ENCODE results near the gene ADGRG3.
A peak's percentile ranks its signal among the peaks of the same experiment; 100 is the strongest.
"Not testable (repeated sequence)": the region's sequence is repeated elsewhere in the genome, so short reads cannot be mapped to it uniquely, and the experiment has no call there.

ADGRG3 gene

DNA sequence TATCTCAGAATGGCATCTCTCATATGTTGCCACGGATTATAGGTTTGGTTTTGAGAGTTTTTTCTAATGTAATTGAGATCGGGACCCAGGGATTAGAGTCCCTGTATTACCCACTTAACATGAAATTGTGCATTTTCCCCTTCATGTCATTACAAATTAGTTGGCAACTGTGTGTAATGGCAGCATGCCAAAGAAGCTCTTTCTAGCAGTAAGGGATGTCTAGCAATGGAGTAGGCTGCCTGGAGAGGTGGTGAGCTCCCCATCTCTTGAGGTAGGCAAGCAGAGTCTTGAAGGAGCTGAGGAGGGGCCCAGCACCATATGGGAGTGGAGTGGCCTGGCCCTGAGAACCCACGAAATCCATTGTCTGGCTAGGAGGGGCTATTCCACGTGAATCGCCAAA is 57.4 kb downstream of the ADGRG3 start:
- TF ChIP-seq, protein P1, sequence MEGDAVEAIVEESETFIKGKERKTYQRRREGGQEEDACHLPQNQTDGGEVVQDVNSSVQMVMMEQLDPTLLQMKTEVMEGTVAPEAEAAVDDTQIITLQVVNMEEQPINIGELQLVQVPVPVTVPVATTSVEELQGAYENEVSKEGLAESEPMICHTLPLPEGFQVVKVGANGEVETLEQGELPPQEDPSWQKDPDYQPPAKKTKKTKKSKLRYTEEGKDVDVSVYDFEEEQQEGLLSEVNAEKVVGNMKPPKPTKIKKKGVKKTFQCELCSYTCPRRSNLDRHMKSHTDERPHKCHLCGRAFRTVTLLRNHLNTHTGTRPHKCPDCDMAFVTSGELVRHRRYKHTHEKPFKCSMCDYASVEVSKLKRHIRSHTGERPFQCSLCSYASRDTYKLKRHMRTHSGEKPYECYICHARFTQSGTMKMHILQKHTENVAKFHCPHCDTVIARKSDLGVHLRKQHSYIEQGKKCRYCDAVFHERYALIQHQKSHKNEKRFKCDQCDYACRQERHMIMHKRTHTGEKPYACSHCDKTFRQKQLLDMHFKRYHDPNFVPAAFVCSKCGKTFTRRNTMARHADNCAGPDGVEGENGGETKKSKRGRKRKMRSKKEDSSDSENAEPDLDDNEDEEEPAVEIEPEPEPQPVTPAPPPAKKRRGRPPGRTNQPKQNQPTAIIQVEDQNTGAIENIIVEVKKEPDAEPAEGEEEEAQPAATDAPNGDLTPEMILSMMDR (conservative IDR thresholded peaks at IDR 0.05; ENCODE audit: low read depth, low read length), result no peak
- peak; percentile 14 for DNase-seq (ENCODE audit: low read depth)
- H3K4me3 ChIP-seq (ENCODE audit: low read depth, low read length), result no peak overlapping the region

DNA sequence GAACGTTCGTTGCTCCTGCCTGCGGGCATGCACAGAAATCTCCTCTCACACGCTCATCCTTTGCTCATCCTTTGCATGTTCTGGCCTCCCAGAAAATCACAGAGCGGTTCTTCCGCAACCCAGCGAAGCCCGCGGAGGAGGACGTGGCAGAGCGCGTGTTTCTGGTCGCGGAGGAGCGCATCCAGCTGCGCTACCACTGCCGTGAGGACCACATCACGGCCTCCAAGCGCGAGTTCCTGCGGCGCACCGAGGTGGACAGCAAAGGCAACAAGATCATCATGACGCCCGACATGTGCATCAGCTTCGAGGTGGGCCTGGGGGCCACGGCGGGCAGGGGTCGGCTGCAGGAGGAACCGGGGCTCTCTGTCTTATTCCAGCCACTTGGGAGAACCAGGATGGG is 57.9 kb downstream of the ADGRG3 start:
- DNase-seq (ENCODE audit: low read depth), result no peak
- TF ChIP-seq, protein P1 (conservative IDR thresholded peaks at IDR 0.05; ENCODE audit: low read depth, low read length), result no peak
- no peak overlapping the region for H3K4me3 ChIP-seq (ENCODE audit: low read depth, low read length)

DNA sequence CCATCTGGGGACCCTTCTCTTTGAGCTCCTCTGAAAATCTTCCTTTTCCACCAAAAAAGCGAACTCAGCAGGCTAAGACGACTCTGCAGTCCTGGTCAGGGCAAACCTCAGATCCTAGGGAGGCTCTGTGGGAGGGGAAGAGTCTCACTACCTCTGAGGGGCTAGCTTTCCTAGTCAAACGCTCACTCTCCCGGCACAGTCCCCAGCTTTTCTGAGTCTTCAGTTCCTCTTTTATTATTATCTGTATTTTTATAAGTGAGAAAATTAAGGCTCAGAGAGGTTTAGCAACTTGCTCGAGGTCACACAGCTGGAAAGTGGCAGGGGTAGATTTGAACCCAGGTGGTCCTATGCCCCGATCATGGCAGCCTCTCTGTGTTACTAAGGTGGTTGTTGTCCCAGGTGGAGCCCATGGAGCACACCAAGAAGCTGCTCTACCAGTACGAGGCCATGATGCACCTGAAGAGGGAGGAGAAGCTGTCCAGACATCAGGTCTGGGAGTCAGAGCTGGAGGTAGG is 58.4 kb downstream of the ADGRG3 start:
- no peak for DNase-seq (ENCODE audit: low read depth)
- no peak overlapping the region for H3K4me3 ChIP-seq (ENCODE audit: low read depth, low read length)
- TF ChIP-seq, protein P1 (conservative IDR thresholded peaks at IDR 0.05; ENCODE audit: low read depth, low read length), result no peak

DNA sequence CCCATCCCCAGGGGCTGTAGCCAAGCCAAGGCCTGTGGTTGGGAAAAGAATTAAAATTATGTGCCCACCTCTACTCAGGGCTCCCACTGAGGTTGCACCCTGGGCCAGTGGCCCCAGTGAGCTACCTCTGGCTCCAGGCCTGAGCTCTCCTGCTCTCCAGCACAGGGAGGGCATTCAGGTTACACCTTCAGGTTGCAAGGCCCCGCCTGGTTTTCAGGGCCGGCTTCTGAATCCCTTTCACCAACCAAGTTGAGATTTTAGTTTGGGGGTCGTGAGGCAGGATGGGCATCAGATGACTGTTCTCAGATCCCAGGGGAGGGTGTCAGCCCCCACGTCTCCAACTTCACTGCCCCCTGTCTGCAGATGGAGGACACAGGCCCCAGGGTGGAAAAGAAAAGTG is 59.5 kb downstream of the ADGRG3 start:
- TF ChIP-seq, protein P1 (conservative IDR thresholded peaks at IDR 0.05; ENCODE audit: low read depth, low read length), result peak; percentile 33
- no peak for DNase-seq (ENCODE audit: low read depth)
- H3K4me3 ChIP-seq (ENCODE audit: low read depth, low read length), result no peak overlapping the region

DNA sequence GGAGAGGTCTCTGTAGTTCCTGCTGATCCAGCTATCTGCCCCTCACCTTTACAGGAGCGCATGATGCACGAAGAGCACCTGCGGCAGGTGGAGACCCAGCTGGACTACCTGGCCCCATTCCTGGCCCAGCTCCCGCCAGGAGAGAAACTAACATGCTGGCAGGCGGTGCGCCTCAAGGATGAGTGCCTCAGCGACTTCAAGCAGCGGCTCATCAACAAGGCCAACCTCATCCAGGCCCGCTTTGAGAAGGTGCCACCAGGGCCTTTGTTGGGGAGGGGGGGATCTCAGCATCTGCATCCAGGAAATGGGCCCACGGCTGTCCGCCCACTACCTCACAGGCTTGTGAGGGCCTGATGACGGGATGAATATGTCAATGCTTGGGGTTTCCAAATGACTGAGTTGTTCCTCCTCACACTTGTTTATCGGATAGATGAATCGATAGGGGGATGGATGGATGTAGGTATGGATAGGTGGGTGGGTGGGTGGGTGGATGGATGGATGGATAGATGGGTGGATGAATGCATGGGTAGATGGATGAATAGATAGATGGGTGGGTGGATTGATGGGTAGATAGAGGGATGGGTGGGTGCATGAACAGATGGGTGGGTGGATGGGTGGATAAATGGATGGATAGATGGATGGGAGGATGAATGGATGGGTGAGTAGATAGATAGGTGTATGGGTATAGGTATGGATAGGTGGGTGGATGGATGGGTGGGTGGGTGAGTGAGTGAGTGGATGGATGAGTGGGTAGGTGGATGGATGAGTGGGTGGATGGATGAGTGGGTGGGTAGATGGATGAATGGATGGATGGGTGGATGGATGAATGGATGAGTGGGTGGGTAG is 60.5 kb downstream of the ADGRG3 start:
- DNase-seq (ENCODE audit: low read depth), result no peak
- TF ChIP-seq, protein P1 (conservative IDR thresholded peaks at IDR 0.05; ENCODE audit: low read depth, low read length), result no peak
- no peak overlapping the region for H3K4me3 ChIP-seq (ENCODE audit: low read depth, low read length)

DNA sequence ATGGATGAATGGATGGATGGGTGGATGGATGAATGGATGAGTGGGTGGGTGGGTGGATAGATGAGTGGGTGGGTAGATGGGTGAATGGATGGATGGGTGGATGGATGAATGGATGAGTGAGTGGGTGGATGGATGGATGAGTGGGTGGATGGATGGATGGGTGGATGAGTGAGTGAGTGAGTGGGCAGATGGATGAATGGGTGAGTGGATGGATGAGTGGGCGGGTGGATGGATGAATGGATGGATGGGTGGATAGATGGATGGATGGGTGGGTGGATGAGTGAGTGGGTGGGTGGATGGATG is 61.0 kb downstream of the ADGRG3 start:
- TF ChIP-seq, protein P1 (conservative IDR thresholded peaks at IDR 0.05; ENCODE audit: low read depth, low read length), result no peak
- H3K4me3 ChIP-seq (ENCODE audit: low read depth, low read length), result no peak overlapping the region

DNA sequence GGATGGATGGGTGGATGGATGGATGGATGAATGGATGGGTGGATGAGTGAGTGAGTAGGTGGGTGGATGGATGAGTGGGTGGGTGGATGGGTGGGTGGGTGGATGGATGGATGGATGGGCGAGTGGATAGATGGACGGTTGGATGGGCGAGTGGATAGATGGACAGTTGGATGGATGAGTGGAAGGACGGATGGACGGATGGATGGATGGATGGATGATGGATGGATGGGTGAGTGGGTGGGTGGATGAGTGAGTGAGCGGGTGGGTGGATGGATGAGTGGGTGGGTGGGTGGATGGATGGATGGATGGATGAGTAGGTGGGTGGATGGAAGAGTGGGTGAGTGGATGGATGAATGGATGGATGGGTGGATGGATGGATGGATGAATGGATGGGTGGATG is 61.7 kb downstream of the ADGRG3 start:
- not testable (repeated sequence) for DNase-seq (ENCODE audit: low read depth); H3K4me3 ChIP-seq (ENCODE audit: low read depth, low read length)

More for the DNA sequence above, 61.0 kb downstream of the ADGRG3 start:
- DNase-seq (ENCODE audit: low read depth), result no peak
